Liver (tissue), 3 donors: ENCODE measurements around the gene ZCCHC17.

Source experiments
- CTCF ChIP-seq: fragments of 150-350 bp; IDR thresholded peaks from 2 replicates; pipeline ENCODE4 v1.5.1; 2017; ENCODE audit warnings: improper control_type of control experiment, low read depth, low read length; ENCODE audit not compliant: missing input control
- FOXA2 ChIP-seq: IDR thresholded peaks from 2 replicates; pipeline ENCODE4 v1.6.1; 2016; ENCODE audit warnings: antibody characterized with exemption
- MAX ChIP-seq: IDR thresholded peaks from 2 replicates; pipeline ENCODE4 v1.6.1; 2016; ENCODE audit warnings: antibody characterized with exemption
- RAD21 ChIP-seq, 2 donors: IDR thresholded peaks; 2 replicates each; pipeline ENCODE4 v1.6.1; 2016; ENCODE audit warnings: antibody characterized with exemption in 2 of 2, mild to moderate bottlenecking in 2 of 2
- REST ChIP-seq: IDR thresholded peaks from 2 replicates; pipeline ENCODE4 v1.6.1; 2016; ENCODE audit warnings: antibody characterized with exemption, mild to moderate bottlenecking
- RXRA ChIP-seq, 2 donors: IDR thresholded peaks; 2 replicates each; pipeline ENCODE4 v1.6.1; 2017 to 2018; ENCODE audit warnings: antibody characterized with exemption in 2 of 2, mild to moderate bottlenecking in 1 of 2
- donor health status: healthy.
- donor health status: healthy.

GRCh38 chr1:31370565-31370964, 73.7 kb downstream of the ZCCHC17 start:
- TF ChIP-seq CTCF (no peak), RAD21 (IDR thresholded peaks at IDR 0.05) (no peak), RXRA (IDR thresholded peaks at IDR 0.05) (no peak), FOXA2 (no peak), REST (no peak), MAX (no peak)
